EH (cell line): ENCODE measurements around the gene IRX1.

Experiments used
- DNase-seq: peaks from one replicate; pipeline ENCODE4 v3.0.0-alpha.2; 2015; ENCODE audit warnings: low read depth

Gene IRX1

GRCh38 chr5:3650868-3651267 is 55.2 kb downstream of the IRX1 start:
- no peak for DNase-seq
